ENCODE data around the gene LARP1B. TPM values are rescaled to one million over a fixed set of nuclear protein-coding genes. Genes with fewer than 3 reads are reported as not detected.

Gene LARP1B
- total and polyA plus RNA-seq, 2 donors (not counting 1 experiment from before 2014, with no cell fraction given) = 4.5 to 14.6 TPM

DNA sequence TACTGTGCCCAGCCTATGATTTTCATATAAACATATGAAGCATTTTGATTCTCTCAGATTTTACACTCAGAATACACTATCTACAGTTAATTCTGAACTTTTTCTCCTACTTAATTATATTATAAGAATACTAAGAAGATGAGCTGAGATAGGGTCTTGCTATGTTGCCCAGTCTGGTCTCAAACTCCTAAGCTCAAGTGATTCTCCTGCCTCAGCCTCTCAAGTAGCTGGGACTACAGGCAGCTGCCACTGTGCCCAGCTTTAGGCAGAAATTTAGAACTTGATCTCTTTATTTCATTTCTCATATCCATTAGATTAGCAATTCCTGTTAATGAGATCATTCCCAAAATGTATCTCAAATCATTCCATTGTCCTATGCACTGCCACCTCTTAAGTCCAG, 4.7 kb upstream of the LARP1B start:
- no peak for DNase-seq
- Histone ChIP-seq H3K4me1 (ENCODE audit: control insufficient read depth in 2 of 2, insufficient read depth in 2 of 2, low read length in 2 of 2) (peaks cover 3 to 5% of the 10 kb centered on the region in 2 donors), H4K20me1 (ENCODE audit: control insufficient read depth, insufficient read depth, low read length, poor library complexity, severe bottlenecking) (no peaks in the 10 kb centered on the region), H3K4me2 (replicated peaks; ENCODE audit: low read depth, low read length, poor library complexity, severe bottlenecking) (no peak overlapping the region), H2AFZ (ENCODE audit: insufficient read depth, low read depth, low read length, poor library complexity, severe bottlenecking) (no peak overlapping the region), H3K27me3 (replicated peaks in 1 of 4; ENCODE audit: control extremely low read depth in 1 of 4, control insufficient read depth in 3 of 4, insufficient read depth in 4 of 4, low read length in 3 of 4) (no peaks in the 10 kb centered on the region), H3K9me3 (ENCODE audit: control extremely low read depth in 1 of 3, control insufficient read depth in 2 of 3, insufficient read depth in 1 of 3, low read length in 2 of 3) (peaks cover 0 to 1% (median 0%) of the 10 kb centered on the region in 3 donors), H3K36me3 (replicated peaks in 1 of 2; ENCODE audit: control extremely low read depth in 1 of 2, control insufficient read depth in 1 of 2, extremely low read depth in 1 of 2, insufficient read depth in 2 of 2, low read length in 1 of 2) (no peaks in the 10 kb centered on the region), H3K4me3 (ENCODE audit: control extremely low read depth in 1 of 5, extremely low read depth in 1 of 5, insufficient read depth in 1 of 5, low read depth in 2 of 5, low read length in 4 of 5) (no peak overlapping the region), H3K79me2 (ENCODE audit: control insufficient read depth, insufficient read depth, low read length) (no peaks in the 10 kb centered on the region), H3K9ac (ENCODE audit: low read length) (no peak overlapping the region), H3K27ac (ENCODE audit: low read length in 2 of 2) (no peak overlapping the region)
- H3K27ac Mint-ChIP-seq = no peak overlapping the region
- no peak for ATAC-seq (ENCODE audit: low read depth)
- TF ChIP-seq, protein P1, sequence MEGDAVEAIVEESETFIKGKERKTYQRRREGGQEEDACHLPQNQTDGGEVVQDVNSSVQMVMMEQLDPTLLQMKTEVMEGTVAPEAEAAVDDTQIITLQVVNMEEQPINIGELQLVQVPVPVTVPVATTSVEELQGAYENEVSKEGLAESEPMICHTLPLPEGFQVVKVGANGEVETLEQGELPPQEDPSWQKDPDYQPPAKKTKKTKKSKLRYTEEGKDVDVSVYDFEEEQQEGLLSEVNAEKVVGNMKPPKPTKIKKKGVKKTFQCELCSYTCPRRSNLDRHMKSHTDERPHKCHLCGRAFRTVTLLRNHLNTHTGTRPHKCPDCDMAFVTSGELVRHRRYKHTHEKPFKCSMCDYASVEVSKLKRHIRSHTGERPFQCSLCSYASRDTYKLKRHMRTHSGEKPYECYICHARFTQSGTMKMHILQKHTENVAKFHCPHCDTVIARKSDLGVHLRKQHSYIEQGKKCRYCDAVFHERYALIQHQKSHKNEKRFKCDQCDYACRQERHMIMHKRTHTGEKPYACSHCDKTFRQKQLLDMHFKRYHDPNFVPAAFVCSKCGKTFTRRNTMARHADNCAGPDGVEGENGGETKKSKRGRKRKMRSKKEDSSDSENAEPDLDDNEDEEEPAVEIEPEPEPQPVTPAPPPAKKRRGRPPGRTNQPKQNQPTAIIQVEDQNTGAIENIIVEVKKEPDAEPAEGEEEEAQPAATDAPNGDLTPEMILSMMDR (IDR thresholded peaks at IDR 0.05) = no peak
- no peak for TF ChIP-seq EZH2 (IDR thresholded peaks at IDR 0.05; ENCODE audit: borderline replicate concordance, insufficient read depth, low read depth, low read length, poor library complexity, severe bottlenecking)
- peaks cover 7% of the 10 kb centered on the region for H3K4me1 Mint-ChIP-seq
- peaks cover 7% of the 10 kb centered on the region for H3K27me3 Mint-ChIP-seq
- CTCF ChIA-PET = no interaction called here
- H3K4me3 Mint-ChIP-seq = no peak overlapping the region
- H3K9me3 Mint-ChIP-seq (ENCODE audit: insufficient read depth) = no peaks in the 10 kb centered on the region
- POLR2A ChIA-PET = no interaction called here
- intact Hi-C loops (cut with micrococcal nuclease) = no loop called here

DNA sequence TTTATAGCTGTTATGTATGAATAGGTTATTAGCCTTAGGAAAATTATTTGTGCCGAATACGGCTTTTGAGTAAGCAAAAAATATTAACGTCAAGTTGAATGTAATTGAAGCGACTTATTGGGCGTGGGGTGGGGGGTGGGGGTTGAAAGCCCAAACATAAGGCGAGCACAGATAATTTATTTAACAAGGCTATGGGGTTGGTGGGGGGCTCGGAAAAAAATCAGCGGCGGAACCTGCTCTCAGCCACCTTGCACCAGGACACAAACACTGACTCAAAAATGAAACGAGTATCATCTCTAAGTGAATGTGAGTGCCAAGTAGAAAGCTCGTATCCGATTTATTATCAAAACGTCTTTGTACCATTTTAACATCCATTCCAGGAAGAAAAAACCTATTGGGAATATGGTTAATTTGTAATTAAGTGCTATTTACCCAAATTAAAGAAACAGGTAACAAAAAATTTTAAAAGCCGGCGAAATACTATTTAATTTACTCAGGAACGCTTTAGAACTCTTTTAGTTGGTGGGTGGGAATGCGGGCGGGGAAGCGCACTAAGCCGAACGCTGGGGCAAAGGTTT, 902 bp upstream of the LARP1B start:
- Mint-ChIP-seq H3K4me1 (peaks cover 11% of the 10 kb centered on the region), H3K4me3 (peak overlapping the region; percentile 88), H3K9me3 (ENCODE audit: insufficient read depth) (no peaks in the 10 kb centered on the region), H3K27ac (peak overlapping the region; percentile 92), H3K27me3 (no peaks in the 10 kb centered on the region)
- no peaks in the 10 kb centered on the region for H3K27me3 ChIP-seq (replicated peaks in 1 of 4; ENCODE audit: control extremely low read depth in 1 of 4, control insufficient read depth in 3 of 4, insufficient read depth in 4 of 4, low read length in 3 of 4)
- peak overlapping the region; percentile 84 to 96 for H3K27ac ChIP-seq (ENCODE audit: low read length in 2 of 2)
- WGBS (ENCODE audit: insufficient coverage) = 38% methylated on average over 8 of the region's 21 CpGs
- peaks cover 3 to 12% of the 10 kb centered on the region in 2 donors for H3K4me1 ChIP-seq (ENCODE audit: control insufficient read depth in 2 of 2, insufficient read depth in 2 of 2, low read length in 2 of 2)
- POLR2A ChIA-PET = interaction anchor here (0.7 to 1.8 kb wide), 5 partner anchors 11 to 750 kb away, joined by 3 to 20 read pairs (median 4); partner anchors contain the start of genes ABHD18, MFSD8, PGRMC2 and PLK4
- H3K79me2 ChIP-seq (ENCODE audit: control insufficient read depth, insufficient read depth, low read length) = peaks cover 6% of the 10 kb centered on the region
- H3K9me3 ChIP-seq (ENCODE audit: control extremely low read depth in 1 of 3, control insufficient read depth in 2 of 3, insufficient read depth in 1 of 3, low read length in 2 of 3) = peaks cover 0 to 1% (median 0%) of the 10 kb centered on the region in 3 donors
- TF ChIP-seq, protein P1 (IDR thresholded peaks at IDR 0.05) = no peak
- TF ChIP-seq EZH2 (IDR thresholded peaks at IDR 0.05; ENCODE audit: borderline replicate concordance, insufficient read depth, low read depth, low read length, poor library complexity, severe bottlenecking) = no peak
- DNase-seq = no peak
- no peak for ATAC-seq (ENCODE audit: low read depth)
- intact Hi-C loops (cut with micrococcal nuclease) = no loop called here
- peak overlapping the region; percentile 13 to 72 (median 66) for H3K4me3 ChIP-seq (ENCODE audit: control extremely low read depth in 1 of 5, extremely low read depth in 1 of 5, insufficient read depth in 1 of 5, low read depth in 2 of 5, low read length in 4 of 5)
- H4K20me1 ChIP-seq (ENCODE audit: control insufficient read depth, insufficient read depth, low read length, poor library complexity, severe bottlenecking) = no peaks in the 10 kb centered on the region
- CTCF ChIA-PET = interaction anchor here (0.6 to 2.0 kb wide), 4 partner anchors 9 to 441 kb away, joined by 3 to 18 read pairs (median 4); partner anchors contain the start of genes ABHD18 and MFSD8
- H3K9ac ChIP-seq (ENCODE audit: low read length) = peak overlapping the region; percentile 91
- peak overlapping the region; percentile 90 for H2AFZ ChIP-seq (ENCODE audit: insufficient read depth, low read depth, low read length, poor library complexity, severe bottlenecking)
- H3K4me2 ChIP-seq (replicated peaks; ENCODE audit: low read depth, low read length, poor library complexity, severe bottlenecking) = peak overlapping the region; percentile 99
- H3K36me3 ChIP-seq (replicated peaks in 1 of 2; ENCODE audit: control extremely low read depth in 1 of 2, control insufficient read depth in 1 of 2, extremely low read depth in 1 of 2, insufficient read depth in 2 of 2, low read length in 1 of 2) = no peaks in the 10 kb centered on the region

Data from B cell (primary cell).